ENCODE measurements around the gene DIS3L2.

The DIS3L2 gene

GRCh38 chr2:232286001-232286868 lies 324.7 kb downstream of the DIS3L2 start:
- H3K27ac Mint-ChIP-seq = no peak overlapping the region
- ATAC-seq (replicated peaks) = no peak
- no peaks in the 10 kb centered on the region for H3K9me3 Mint-ChIP-seq
- H3K36me3 Mint-ChIP-seq = peaks cover 16 to 39% of the 10 kb centered on the region in 2 donors
- H3K27me3 Mint-ChIP-seq = no peaks in the 10 kb centered on the region
- peaks cover 10 to 14% of the 10 kb centered on the region in 2 donors for H3K4me1 Mint-ChIP-seq
- no peak for DNase-seq
- H3K4me3 Mint-ChIP-seq = no peak overlapping the region

DNA sequence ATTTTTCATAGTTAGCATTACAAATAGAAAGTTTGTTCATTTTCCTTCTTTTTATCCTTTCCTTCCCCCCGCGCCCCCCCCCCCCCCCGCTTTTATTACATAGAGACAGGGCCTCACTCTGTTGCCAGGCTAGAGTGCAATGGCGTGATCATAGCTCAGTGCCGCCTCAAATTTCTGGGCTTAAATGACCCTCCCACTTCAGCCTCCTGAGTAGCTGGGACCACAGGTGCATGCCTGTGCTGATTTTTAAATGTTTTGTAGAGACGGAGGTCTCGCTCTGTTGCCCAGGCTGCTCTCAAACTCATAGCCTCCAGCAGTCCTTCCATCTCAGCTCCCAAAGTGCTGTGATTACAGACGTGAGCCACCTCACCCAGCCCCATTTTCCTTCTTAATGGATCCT lies 325.8 kb downstream of the DIS3L2 start:
- no peaks in the 10 kb centered on the region for H3K27me3 Mint-ChIP-seq
- H3K9me3 Mint-ChIP-seq = no peaks in the 10 kb centered on the region
- H3K27ac Mint-ChIP-seq = no peak overlapping the region
- no peak overlapping the region for H3K4me3 Mint-ChIP-seq
- DNase-seq = no peak
- peaks cover 12 to 17% of the 10 kb centered on the region in 2 donors for H3K4me1 Mint-ChIP-seq
- peaks cover 14 to 41% of the 10 kb centered on the region in 2 donors for H3K36me3 Mint-ChIP-seq
- no peak for ATAC-seq (replicated peaks)

DNA sequence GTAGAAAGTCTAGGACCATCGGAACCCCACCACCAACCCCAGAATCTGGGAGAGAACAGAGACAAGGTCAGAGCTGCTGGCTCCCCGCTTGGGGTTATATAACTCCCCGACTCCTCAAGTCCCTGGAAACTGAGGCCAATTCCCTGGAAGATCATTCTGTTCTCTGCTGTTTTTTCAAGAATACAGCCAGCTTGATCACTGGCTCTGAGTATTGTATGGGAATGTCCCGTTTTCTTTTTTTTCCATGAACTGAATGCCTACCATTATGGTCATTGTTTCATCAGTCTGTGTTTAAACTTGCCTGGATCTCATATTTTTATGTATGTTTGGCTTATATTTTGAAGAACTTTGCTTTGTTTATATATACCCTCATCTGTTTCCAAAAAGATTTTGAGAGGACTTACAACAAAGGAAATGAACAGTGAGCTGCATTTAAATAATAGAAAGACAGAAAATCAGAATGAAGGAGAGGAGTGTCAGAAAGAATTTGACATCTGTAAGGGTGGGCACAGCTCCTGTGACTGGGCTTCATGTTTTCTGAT lies 327.0 kb downstream of the DIS3L2 start:
- Mint-ChIP-seq H3K27me3 (no peaks in the 10 kb centered on the region), H3K9me3 (no peaks in the 10 kb centered on the region), H3K4me3 (no peak overlapping the region), H3K4me1 (peaks cover 14 to 26% of the 10 kb centered on the region in 2 donors), H3K27ac (no peak overlapping the region), H3K36me3 (peaks cover 21 to 47% of the 10 kb centered on the region in 2 donors)
- ATAC-seq (replicated peaks) (no peak), DNase-seq (no peak)

GRCh38 chr2:232290668-232291067 lies 329.2 kb downstream of the DIS3L2 start:
- ATAC-seq (replicated peaks) (no peak), DNase-seq (no peak)
- Mint-ChIP-seq H3K27ac (no peak overlapping the region), H3K9me3 (no peaks in the 10 kb centered on the region), H3K36me3 (peaks cover 16 to 41% of the 10 kb centered on the region in 2 donors), H3K27me3 (no peaks in the 10 kb centered on the region), H3K4me3 (no peak overlapping the region), H3K4me1 (peaks cover 8 to 17% of the 10 kb centered on the region in 2 donors)

DNA sequence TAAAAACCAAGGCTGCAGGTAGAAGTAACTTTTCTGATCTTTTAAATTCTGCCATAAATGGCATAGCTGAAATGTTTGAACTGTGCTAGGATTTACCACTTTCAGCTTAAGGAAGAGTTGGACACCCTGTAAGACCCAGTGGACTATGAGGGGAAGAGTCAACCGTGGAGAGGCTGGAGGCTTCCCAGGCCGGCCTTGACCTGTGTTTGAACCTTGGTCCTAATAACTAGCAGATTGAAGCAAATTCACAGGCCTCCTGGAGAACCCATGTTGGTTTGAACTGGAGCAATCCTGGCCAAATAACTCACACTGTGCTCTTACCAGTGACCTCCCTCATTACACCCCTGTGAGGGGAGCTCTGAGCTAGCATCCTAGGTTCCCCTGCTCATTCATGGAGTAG lies 329.8 kb downstream of the DIS3L2 start:
- Mint-ChIP-seq H3K27me3 (no peaks in the 10 kb centered on the region), H3K4me3 (no peak overlapping the region), H3K36me3 (peaks cover 16 to 37% of the 10 kb centered on the region in 2 donors), H3K27ac (no peak overlapping the region), H3K9me3 (no peaks in the 10 kb centered on the region), H3K4me1 (peaks cover 8 to 17% of the 10 kb centered on the region in 2 donors)
- ATAC-seq (replicated peaks) (no peak), DNase-seq (no peak)

GRCh38 chr2:232292395-232293154 lies 331.1 kb downstream of the DIS3L2 start:
- H3K27ac Mint-ChIP-seq = no peak overlapping the region

DNA sequence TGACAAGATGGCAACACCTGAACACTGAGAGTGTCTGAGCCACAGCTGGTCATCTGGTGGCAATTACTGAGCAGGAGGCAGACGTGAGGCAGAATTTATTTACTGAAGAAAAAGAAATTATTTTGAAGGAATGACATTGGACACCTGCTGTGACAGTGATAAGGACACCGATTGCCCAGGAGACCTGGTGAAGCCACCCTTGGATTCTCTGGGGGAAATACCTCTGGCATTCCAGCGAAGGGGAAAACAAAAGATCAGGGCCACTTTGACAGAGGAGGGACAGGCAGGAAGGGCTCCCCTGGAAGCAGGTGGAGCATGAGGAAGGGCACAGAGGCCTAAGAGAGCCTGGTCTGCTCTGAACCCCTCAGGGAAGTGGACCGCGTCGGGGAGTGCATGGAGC lies 331.7 kb downstream of the DIS3L2 start:
- Mint-ChIP-seq H3K9me3 (no peaks in the 10 kb centered on the region), H3K4me1 (peaks cover 8 to 17% of the 10 kb centered on the region in 2 donors), H3K27me3 (no peaks in the 10 kb centered on the region), H3K36me3 (peaks cover 13 to 32% of the 10 kb centered on the region in 2 donors), H3K27ac (no peak overlapping the region), H3K4me3 (no peak overlapping the region)
- DNase-seq (no peak), ATAC-seq (replicated peaks) (no peak)

More at GRCh38 chr2:232292395-232293154, 331.1 kb downstream of the DIS3L2 start:
- no peaks in the 10 kb centered on the region for H3K9me3 Mint-ChIP-seq
- peaks cover 16 to 37% of the 10 kb centered on the region in 2 donors for H3K36me3 Mint-ChIP-seq
- peaks cover 8 to 17% of the 10 kb centered on the region in 2 donors for H3K4me1 Mint-ChIP-seq
- no peak overlapping the region for H3K4me3 Mint-ChIP-seq
- ATAC-seq (replicated peaks) (peak; percentile 50 to 71), DNase-seq (no peak)
- H3K27me3 Mint-ChIP-seq = no peaks in the 10 kb centered on the region

DNA sequence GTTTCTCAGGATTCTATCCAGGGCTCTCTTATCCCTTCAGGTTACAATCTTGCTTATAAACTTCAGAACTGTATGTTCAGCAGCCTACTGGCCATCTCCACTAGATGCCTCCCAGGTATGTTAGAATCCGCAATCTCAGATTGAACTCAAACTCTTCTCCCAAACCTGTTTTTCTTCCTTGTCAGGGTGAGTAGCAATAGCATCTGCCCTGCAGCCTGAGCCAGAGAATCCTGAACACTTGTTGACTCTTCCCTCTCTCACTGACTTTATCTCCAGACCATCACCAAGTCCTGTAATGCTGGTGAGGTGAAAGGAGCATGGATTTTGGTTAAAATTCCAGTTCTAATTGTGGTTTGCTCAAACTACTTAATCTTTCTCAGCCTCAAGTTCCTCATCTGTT lies 334.5 kb downstream of the DIS3L2 start:
- H3K4me3 Mint-ChIP-seq = no peak overlapping the region
- H3K27me3 Mint-ChIP-seq = no peaks in the 10 kb centered on the region
- no peak for DNase-seq
- H3K9me3 Mint-ChIP-seq = no peaks in the 10 kb centered on the region
- H3K36me3 Mint-ChIP-seq = peaks cover 33 to 45% of the 10 kb centered on the region in 2 donors
- no peak for ATAC-seq (replicated peaks)
- H3K4me1 Mint-ChIP-seq = peaks cover 8 to 17% of the 10 kb centered on the region in 2 donors
- no peak overlapping the region for H3K27ac Mint-ChIP-seq

DNA sequence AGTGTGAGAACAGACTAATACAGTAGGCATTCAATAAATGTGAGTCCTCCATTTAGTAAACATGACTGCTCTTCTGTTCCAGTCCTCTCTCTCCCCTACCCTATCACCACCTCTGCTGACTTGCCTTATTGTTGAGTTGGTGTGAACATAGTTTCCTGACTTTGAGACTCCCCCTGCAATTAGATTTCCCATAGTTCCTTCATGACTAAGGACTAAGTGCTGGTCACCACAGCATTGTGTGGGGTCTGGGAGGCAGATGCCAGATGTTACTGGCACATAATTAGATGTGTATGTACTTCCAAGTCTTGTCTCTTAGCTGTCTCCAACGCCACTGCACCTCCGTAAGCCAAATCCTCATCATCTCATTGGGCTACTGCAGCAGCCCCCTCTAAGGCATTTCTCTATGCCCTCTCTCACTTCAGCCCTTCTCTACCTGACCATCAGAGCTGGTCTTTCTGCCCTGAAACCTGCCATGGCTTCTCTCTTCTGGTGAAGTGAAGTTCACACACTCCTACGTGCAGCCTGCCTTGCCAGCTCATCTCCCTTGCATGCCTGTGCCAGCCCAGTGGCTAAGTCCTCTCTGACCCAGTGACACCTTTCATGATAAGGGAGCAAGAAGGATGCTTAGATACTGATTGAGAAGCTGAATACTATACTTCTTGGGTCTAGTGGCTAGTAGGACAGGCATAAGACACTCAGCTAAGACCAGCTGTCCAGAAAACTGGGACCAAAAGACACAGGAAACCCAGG lies 335.4 kb downstream of the DIS3L2 start:
- Mint-ChIP-seq H3K27ac (no peak overlapping the region), H3K4me3 (no peak overlapping the region), H3K4me1 (peaks cover 8 to 17% of the 10 kb centered on the region in 2 donors), H3K27me3 (no peaks in the 10 kb centered on the region), H3K36me3 (peaks cover 32 to 45% of the 10 kb centered on the region in 2 donors), H3K9me3 (no peaks in the 10 kb centered on the region)
- no peak for DNase-seq
- ATAC-seq (replicated peaks) = no peak

DNA sequence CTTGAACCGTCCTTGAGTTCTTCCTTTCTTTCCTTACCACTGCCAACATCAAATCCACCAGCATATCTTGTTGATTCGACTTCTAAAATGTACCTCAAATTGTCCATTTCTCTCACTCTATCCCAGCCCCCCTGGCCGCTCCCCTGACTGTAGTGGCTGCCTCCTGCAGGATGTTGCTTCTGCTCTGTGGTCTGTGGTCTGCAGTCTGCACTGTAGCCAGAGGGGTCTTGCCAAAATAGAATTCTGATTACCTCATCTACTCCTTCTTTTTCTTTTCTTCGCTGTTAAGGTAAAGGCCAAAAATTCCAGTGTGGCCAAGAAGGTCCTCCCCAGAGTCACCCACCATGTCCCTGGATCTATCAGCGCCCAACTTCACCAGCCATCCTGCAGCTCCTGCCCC lies 337.6 kb downstream of the DIS3L2 start:
- H3K36me3 Mint-ChIP-seq = peaks cover 33 to 40% of the 10 kb centered on the region in 2 donors
- no peak for ATAC-seq (replicated peaks)
- H3K27me3 Mint-ChIP-seq = no peaks in the 10 kb centered on the region
- no peak overlapping the region for H3K4me3 Mint-ChIP-seq
- H3K27ac Mint-ChIP-seq = no peak overlapping the region
- DNase-seq = no peak
- H3K9me3 Mint-ChIP-seq = no peaks in the 10 kb centered on the region
- H3K4me1 Mint-ChIP-seq = no peaks in the 10 kb centered on the region

- Mint-ChIP-seq H3K9me3 (no peaks in the 10 kb centered on the region), H3K4me3 (no peak overlapping the region), H3K27me3 (no peaks in the 10 kb centered on the region), H3K27ac (no peak overlapping the region), H3K36me3 (peaks cover 32 to 49% of the 10 kb centered on the region in 2 donors), H3K4me1 (no peaks in the 10 kb centered on the region)
- DNase-seq = no peak
- no peak for ATAC-seq (replicated peaks)
Measured at GRCh38 chr2:232299927-232300674, 338.6 kb downstream of the DIS3L2 start.

- Mint-ChIP-seq H3K9me3 (no peaks in the 10 kb centered on the region), H3K36me3 (peaks cover 38 to 55% of the 10 kb centered on the region in 2 donors), H3K27me3 (no peaks in the 10 kb centered on the region), H3K4me3 (no peak overlapping the region), H3K4me1 (no peaks in the 10 kb centered on the region), H3K27ac (no peak overlapping the region)
- ATAC-seq (replicated peaks) (no peak), DNase-seq (no peak)
Measured at GRCh38 chr2:232300894-232301387, 339.4 kb downstream of the DIS3L2 start.

- Mint-ChIP-seq H3K4me1 (peaks cover 0 to 4% of the 10 kb centered on the region in 2 donors), H3K9me3 (no peaks in the 10 kb centered on the region), H3K4me3 (no peak overlapping the region), H3K27me3 (no peaks in the 10 kb centered on the region), H3K27ac (no peak overlapping the region), H3K36me3 (peaks cover 46 to 72% of the 10 kb centered on the region in 2 donors)
- no peak for DNase-seq
- ATAC-seq (replicated peaks) = no peak
Measured at GRCh38 chr2:232304236-232304635, 342.7 kb downstream of the DIS3L2 start.
